ENCODE data around the gene HSPA12B. TPM values are rescaled to one million over a fixed set of nuclear protein-coding genes. Genes with fewer than 3 reads are reported as not detected.

HSPA12B gene
- total RNA-seq, 1 experiment from 2014 or later, result not detected

- ChIA-PET POLR2A (no interaction called here), CTCF (interaction anchor here (2.1 kb wide), 1 partner anchor 18 kb away, joined by 5 read pairs; no protein-coding TSS in a partner anchor)
- Mint-ChIP-seq H3K9me3 (ENCODE audit: unreplicated experiment) (no peaks in the 10 kb centered on the region), H3K4me3 (ENCODE audit: unreplicated experiment) (no peak overlapping the region), H3K27ac (ENCODE audit: unreplicated experiment) (no peak overlapping the region), H3K27me3 (ENCODE audit: insufficient read depth, unreplicated experiment) (no peaks in the 10 kb centered on the region), H3K4me1 (ENCODE audit: low read depth, unreplicated experiment) (no peaks in the 10 kb centered on the region), H3K36me3 (ENCODE audit: insufficient read depth, unreplicated experiment) (no peaks in the 10 kb centered on the region)
- Histone ChIP-seq H3K4me1 (no peaks in the 10 kb centered on the region), H3K4me3 (ENCODE audit: low read depth, low read length) (no peak overlapping the region), H3K27me3 (replicated peaks; ENCODE audit: control insufficient read depth, insufficient read depth, low read length) (no peaks in the 10 kb centered on the region), H3K9me3 (no peaks in the 10 kb centered on the region), H3K36me3 (ENCODE audit: control insufficient read depth, insufficient read depth, low read length) (no peaks in the 10 kb centered on the region)
- DNase-seq, result no peak
- intact Hi-C loops (cut with micrococcal nuclease; ENCODE audit: unreplicated experiment), result no loop called here
- no peak for TF ChIP-seq CTCF (IDR thresholded peaks at IDR 0.05; ENCODE audit: insufficient read depth in 1 of 2, low read depth in 1 of 2, low read length in 1 of 2, severe bottlenecking in 1 of 2, unreplicated experiment in 1 of 2)
- no TSS peak for BruUV-seq (replicated peaks)
Measured at GRCh38 chr20:3694864-3695263, 37.6 kb upstream of the HSPA12B start.

- ChIA-PET CTCF (interaction anchor here (0.6 to 1.9 kb wide), 2 partner anchors 11 to 20 kb away, joined by 4 to 7 read pairs; no protein-coding TSS in a partner anchor), POLR2A (no interaction called here)
- DNase-seq, result no peak
- Histone ChIP-seq H3K4me3 (ENCODE audit: low read depth, low read length) (no peak overlapping the region), H3K4me1 (no peaks in the 10 kb centered on the region), H3K27me3 (replicated peaks; ENCODE audit: control insufficient read depth, insufficient read depth, low read length) (no peaks in the 10 kb centered on the region), H3K36me3 (ENCODE audit: control insufficient read depth, insufficient read depth, low read length) (no peaks in the 10 kb centered on the region), H3K9me3 (no peaks in the 10 kb centered on the region)
- intact Hi-C loops (cut with micrococcal nuclease; ENCODE audit: unreplicated experiment), result no loop called here
- Mint-ChIP-seq H3K27ac (ENCODE audit: unreplicated experiment) (no peak overlapping the region), H3K27me3 (ENCODE audit: insufficient read depth, unreplicated experiment) (no peaks in the 10 kb centered on the region), H3K4me1 (ENCODE audit: low read depth, unreplicated experiment) (no peaks in the 10 kb centered on the region), H3K9me3 (ENCODE audit: unreplicated experiment) (no peaks in the 10 kb centered on the region), H3K36me3 (ENCODE audit: insufficient read depth, unreplicated experiment) (no peaks in the 10 kb centered on the region), H3K4me3 (ENCODE audit: unreplicated experiment) (no peak overlapping the region)
- TF ChIP-seq CTCF (IDR thresholded peaks at IDR 0.05; ENCODE audit: insufficient read depth in 1 of 2, low read depth in 1 of 2, low read length in 1 of 2, severe bottlenecking in 1 of 2, unreplicated experiment in 1 of 2), result peak in 1 of 2 experiments; percentile 47
- BruUV-seq (replicated peaks), result no TSS peak
Measured at GRCh38 chr20:3696200-3696599, 36.3 kb upstream of the HSPA12B start.

GRCh38 chr20:3696745-3697587 is 35.5 kb upstream of the HSPA12B start:
- intact Hi-C loops (cut with micrococcal nuclease; ENCODE audit: unreplicated experiment), result no loop called here

More at GRCh38 chr20:3696745-3697587, 35.5 kb upstream of the HSPA12B start:
- no peak for DNase-seq
- no peaks in the 10 kb centered on the region for H3K4me1 Mint-ChIP-seq (ENCODE audit: low read depth, unreplicated experiment)
- no peaks in the 10 kb centered on the region for H3K9me3 Mint-ChIP-seq (ENCODE audit: unreplicated experiment)
- ChIA-PET CTCF (interaction anchor here (0.6 to 1.9 kb wide), 4 partner anchors 11 to 20 kb away, joined by 4 to 7 read pairs (median 6); no protein-coding TSS in a partner anchor), POLR2A (no interaction called here)
- no peak overlapping the region for H3K27ac Mint-ChIP-seq (ENCODE audit: unreplicated experiment)
- H3K27me3 ChIP-seq (replicated peaks; ENCODE audit: control insufficient read depth, insufficient read depth, low read length), result no peaks in the 10 kb centered on the region; the same call in 1 of the 2 replicates
- no peaks in the 10 kb centered on the region for H3K27me3 Mint-ChIP-seq (ENCODE audit: insufficient read depth, unreplicated experiment)
- no peaks in the 10 kb centered on the region for H3K9me3 ChIP-seq
- BruUV-seq (replicated peaks), result no TSS peak
- no peaks in the 10 kb centered on the region for H3K4me1 ChIP-seq
- no peak overlapping the region for H3K4me3 Mint-ChIP-seq (ENCODE audit: unreplicated experiment)
- H3K36me3 Mint-ChIP-seq (ENCODE audit: insufficient read depth, unreplicated experiment), result no peaks in the 10 kb centered on the region
- no peak overlapping the region for H3K4me3 ChIP-seq (ENCODE audit: low read depth, low read length)
- H3K36me3 ChIP-seq (ENCODE audit: control insufficient read depth, insufficient read depth, low read length), result no peaks in the 10 kb centered on the region
- TF ChIP-seq CTCF (IDR thresholded peaks at IDR 0.05; ENCODE audit: insufficient read depth in 1 of 2, low read depth in 1 of 2, low read length in 1 of 2, severe bottlenecking in 1 of 2, unreplicated experiment in 1 of 2), result no peak

Measured in Caco-2 (cell line).